ENCODE measurements around the gene ORMDL3. TPM values are rescaled to one million over a fixed set of nuclear protein-coding genes. Genes with fewer than 3 reads are reported as not detected.
"Not testable (repeated sequence)": the region's sequence is repeated elsewhere in the genome, so short reads cannot be mapped to it uniquely, and the experiment has no call there.

The ORMDL3 gene
- total RNA-seq, 1 experiment from 2014 or later = 40.4 TPM

- in situ Hi-C loops (cut with HindIII; ENCODE audit: low sequenced_read_pairs) = no loop called here
Measured at GRCh38 chr17:39951924-39952679, 24.7 kb upstream of the ORMDL3 start.

GRCh38 chr17:39950871-39951348 lies 23.5 kb upstream of the ORMDL3 start:
- in situ Hi-C loops (cut with HindIII; ENCODE audit: low sequenced_read_pairs) = no loop called here
- peak; percentile 36 for DNase-seq (ENCODE audit: low spot score)

More at GRCh38 chr17:39951924-39952679, 24.7 kb upstream of the ORMDL3 start:
- DNase-seq (ENCODE audit: low spot score) = no peak

- in situ Hi-C loops (cut with HindIII; ENCODE audit: low sequenced_read_pairs) = no loop called here
- DNase-seq (ENCODE audit: low spot score) = no peak
Measured at GRCh38 chr17:39949028-39949427, 21.6 kb upstream of the ORMDL3 start.

GRCh38 chr17:39948489-39948828 lies 21.1 kb upstream of the ORMDL3 start:
- DNase-seq (ENCODE audit: low spot score); in situ Hi-C loops (cut with HindIII; ENCODE audit: low sequenced_read_pairs): not testable (repeated sequence)

- DNase-seq (ENCODE audit: low spot score) = no peak
- in situ Hi-C loops (cut with HindIII; ENCODE audit: low sequenced_read_pairs) = no loop called here
Measured at GRCh38 chr17:39946551-39947330, 19.3 kb upstream of the ORMDL3 start.

GRCh38 chr17:39944393-39944711 lies 17.0 kb upstream of the ORMDL3 start:
- DNase-seq (ENCODE audit: low spot score) = no peak
- in situ Hi-C loops (cut with HindIII; ENCODE audit: low sequenced_read_pairs) = no loop called here

GRCh38 chr17:39943702-39944392 lies 16.4 kb upstream of the ORMDL3 start:
- peak; percentile 47 for DNase-seq (ENCODE audit: low spot score)
- in situ Hi-C loops (cut with HindIII; ENCODE audit: low sequenced_read_pairs) = no loop called here

- in situ Hi-C loops (cut with HindIII; ENCODE audit: low sequenced_read_pairs) = no loop called here
- no peak for DNase-seq (ENCODE audit: low spot score)
Measured at GRCh38 chr17:39939588-39940419, 12.4 kb upstream of the ORMDL3 start.

- in situ Hi-C loops (cut with HindIII; ENCODE audit: low sequenced_read_pairs) = no loop called here
- no peak for DNase-seq (ENCODE audit: low spot score)
Measured at GRCh38 chr17:39939106-39939505, 11.7 kb upstream of the ORMDL3 start.

- no peak for DNase-seq (ENCODE audit: low spot score)
- in situ Hi-C loops (cut with HindIII; ENCODE audit: low sequenced_read_pairs) = no loop called here
Measured at GRCh38 chr17:39938140-39938869, 10.9 kb upstream of the ORMDL3 start.

- in situ Hi-C loops (cut with HindIII; ENCODE audit: low sequenced_read_pairs) = no loop called here
- DNase-seq (ENCODE audit: low spot score) = no peak
Measured at GRCh38 chr17:39937447-39937846, 10.0 kb upstream of the ORMDL3 start.

- in situ Hi-C loops (cut with HindIII; ENCODE audit: low sequenced_read_pairs) = no loop called here
- no peak for DNase-seq (ENCODE audit: low spot score)
Measured at GRCh38 chr17:39935909-39936308, 8.5 kb upstream of the ORMDL3 start.

GRCh38 chr17:39934324-39934723 lies 6.9 kb upstream of the ORMDL3 start:
- DNase-seq (ENCODE audit: low spot score) = no peak
- in situ Hi-C loops (cut with HindIII; ENCODE audit: low sequenced_read_pairs) = no loop called here

GRCh38 chr17:39933912-39934311 lies 6.5 kb upstream of the ORMDL3 start:
- in situ Hi-C loops (cut with HindIII; ENCODE audit: low sequenced_read_pairs) = no loop called here
- DNase-seq (ENCODE audit: low spot score) = no peak

- DNase-seq (ENCODE audit: low spot score) = no peak
- in situ Hi-C loops (cut with HindIII; ENCODE audit: low sequenced_read_pairs) = no loop called here
Measured at GRCh38 chr17:39929646-39930407, 2.4 kb upstream of the ORMDL3 start.

GRCh38 chr17:39928858-39929645 lies 1.7 kb upstream of the ORMDL3 start:
- in situ Hi-C loops (cut with HindIII; ENCODE audit: low sequenced_read_pairs) = no loop called here

More at GRCh38 chr17:39928858-39929645, 1.7 kb upstream of the ORMDL3 start:
- DNase-seq (ENCODE audit: low spot score) = no peak

All from G401 (cell line).